Activated CD4-positive, alpha-beta T cell treated with anti-CD3 and anti-CD28 coated beads for 4 hours (primary cell): Measurements from ENCODE around the gene POLR2J2.
"Not testable (repeated sequence)": the region's sequence is repeated elsewhere in the genome, so short reads cannot be mapped to it uniquely, and the experiment has no call there.

Experiments
- DNase-seq, 2 donors: peaks; one replicate each; pipeline ENCODE4 v3.0.0-alpha.2; 2020

The POLR2J2 gene

GRCh38 chr7:102671166-102671955, at the start of gene POLR2J2:
Gene POLR2J2, minus strand, starts transcription at chr7:102671663. Its CDS starts 62 bp downstream, at chr7:102671601.
- not testable (repeated sequence) for DNase-seq

DNA sequence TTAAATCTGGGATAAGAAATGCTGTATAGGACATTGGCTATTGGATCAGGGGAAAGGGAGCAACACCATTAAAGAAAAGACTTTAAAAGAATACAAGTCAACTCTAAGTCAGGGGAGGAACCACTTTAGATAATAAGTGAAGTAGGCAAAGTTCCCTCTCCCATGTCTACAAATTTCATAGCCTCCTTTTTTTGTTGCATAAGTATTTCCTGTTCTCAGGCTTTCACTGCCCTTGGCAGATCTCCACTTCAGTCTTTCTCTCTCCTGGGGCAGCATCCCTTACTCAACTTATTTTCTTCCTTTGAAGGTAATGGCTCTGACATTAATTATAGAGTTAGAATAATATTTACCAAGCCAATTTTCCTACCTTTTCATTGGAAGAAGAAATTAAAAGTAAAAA, 47.0 kb upstream of the POLR2J2 start:
- not testable (repeated sequence) for DNase-seq

- DNase-seq, result not testable (repeated sequence)
These were observed 44.3 kb upstream of the POLR2J2 start for GRCh38 chr7:102715718-102716117.

DNA sequence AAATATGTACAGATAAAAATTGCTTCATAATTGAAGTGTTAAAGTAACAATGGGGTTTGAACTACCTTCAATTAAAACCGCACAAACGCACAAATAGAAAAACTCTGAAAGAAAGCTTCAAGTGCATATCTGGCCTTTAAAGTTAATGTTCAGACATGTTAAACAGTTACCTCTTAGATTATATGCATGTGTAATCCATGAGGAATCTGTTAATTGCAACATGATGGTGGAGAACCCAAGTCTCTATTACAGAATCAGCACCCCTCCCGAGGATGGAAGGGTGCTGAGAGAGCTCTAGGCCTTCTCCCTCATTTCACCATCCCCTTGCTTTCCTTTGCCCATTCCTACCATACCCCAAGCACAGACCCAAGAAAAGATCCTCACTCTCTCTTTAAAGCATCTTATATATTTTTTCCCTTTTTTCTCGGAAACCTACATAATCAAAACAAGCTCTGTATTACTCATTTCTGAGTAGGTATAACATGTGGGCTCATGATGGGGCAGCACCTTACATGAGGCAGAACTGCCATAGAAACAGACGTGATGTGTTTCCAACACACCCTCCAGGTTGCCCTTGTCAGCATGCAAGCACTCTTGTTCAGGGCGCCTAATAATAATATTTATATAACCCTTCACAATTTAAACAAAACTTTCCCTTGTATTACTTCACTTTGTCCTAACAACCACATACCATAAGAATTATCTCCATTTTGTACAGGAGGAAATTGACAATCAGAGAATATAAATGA, 43.5 kb upstream of the POLR2J2 start:
- DNase-seq, result not testable (repeated sequence)

DNA sequence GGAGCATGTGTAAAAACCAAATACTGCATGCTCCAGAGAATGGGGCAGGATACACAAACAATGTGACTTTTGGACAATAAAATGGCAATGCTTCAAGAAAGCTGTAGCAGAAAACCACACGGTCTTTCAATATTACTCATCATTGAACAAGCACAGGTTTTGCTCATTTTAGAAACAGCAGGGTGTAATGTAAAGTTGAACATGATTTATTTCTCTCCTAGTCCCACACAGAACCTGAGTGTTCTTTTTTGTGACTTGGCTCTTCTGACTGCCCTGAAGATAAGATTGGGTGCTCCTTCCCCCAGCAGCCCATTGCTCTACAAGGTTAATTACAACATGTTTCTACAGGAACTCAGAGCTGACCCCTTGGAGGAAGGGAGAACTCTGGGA, 42.2 kb upstream of the POLR2J2 start:
- not testable (repeated sequence) for DNase-seq

- DNase-seq, result not testable (repeated sequence)
These were observed 41.7 kb upstream of the POLR2J2 start for GRCh38 chr7:102713011-102713690.

DNA sequence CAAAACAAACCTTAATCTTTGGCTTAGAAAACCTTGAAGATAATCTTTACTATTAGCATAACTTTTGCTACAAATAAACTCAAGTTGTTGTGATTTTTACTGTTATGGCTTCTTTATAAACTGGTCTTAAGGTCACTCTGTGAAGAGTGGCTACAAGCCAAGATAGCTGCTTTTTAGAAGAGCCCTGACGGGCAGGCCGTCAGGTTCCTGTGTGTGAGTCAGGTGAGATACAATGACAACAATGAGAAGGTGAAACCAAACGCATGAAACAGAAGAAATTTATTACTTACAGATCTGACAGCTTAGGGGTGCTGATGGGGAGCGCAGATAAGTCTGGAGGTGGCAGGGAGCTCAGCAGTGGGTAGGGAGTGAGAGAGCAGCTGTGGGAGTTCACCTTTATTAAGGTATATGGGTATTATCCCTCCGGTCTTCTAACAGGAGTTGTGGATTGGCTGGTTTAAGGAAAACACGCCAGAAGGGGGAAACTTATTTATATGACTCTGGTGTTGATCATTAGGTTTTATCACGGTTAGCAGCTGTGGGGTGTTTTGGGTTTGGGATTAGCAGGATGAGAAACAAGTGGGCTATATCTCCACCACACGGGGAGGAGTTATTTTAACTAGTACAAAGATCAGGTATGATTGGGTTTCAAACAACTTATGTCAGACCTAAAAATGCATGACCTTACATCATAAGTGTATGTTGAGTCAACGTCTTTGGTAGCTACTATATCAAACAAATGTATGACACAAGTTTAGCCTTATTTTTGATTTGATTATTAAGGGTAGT, 27.7 kb upstream of the POLR2J2 start:
- DNase-seq, result not testable (repeated sequence)

- DNase-seq, result not testable (repeated sequence)
These were observed 26.4 kb upstream of the POLR2J2 start for GRCh38 chr7:102697642-102698512.

GRCh38 chr7:102696009-102696408, 24.5 kb upstream of the POLR2J2 start:
- not testable (repeated sequence) for DNase-seq

DNA sequence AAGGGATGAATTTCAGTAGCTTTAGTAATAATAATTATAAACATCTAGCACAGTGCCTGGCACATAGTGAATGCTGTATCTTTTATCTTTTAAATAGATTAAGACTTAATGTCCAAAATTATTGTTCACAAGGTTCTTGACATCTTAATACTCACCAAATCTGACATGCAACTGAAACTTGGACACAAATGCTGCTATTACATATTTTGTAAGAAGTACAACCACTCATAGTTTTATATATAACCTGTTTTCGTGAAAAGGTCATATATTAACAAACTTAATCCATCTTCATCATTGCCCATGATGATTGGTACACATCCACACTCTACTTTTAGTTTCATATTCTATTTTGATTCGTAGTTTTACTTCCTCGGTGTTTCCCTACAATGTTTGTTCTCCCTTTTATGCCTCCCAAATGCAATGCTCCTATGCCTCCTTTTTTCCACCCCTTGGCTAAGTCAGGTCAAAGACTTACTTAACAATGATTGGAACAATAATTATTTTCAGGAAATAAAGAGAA, 23.6 kb upstream of the POLR2J2 start:
- not testable (repeated sequence) for DNase-seq

- not testable (repeated sequence) for DNase-seq
These were observed 22.5 kb upstream of the POLR2J2 start for GRCh38 chr7:102694008-102694407.

DNA sequence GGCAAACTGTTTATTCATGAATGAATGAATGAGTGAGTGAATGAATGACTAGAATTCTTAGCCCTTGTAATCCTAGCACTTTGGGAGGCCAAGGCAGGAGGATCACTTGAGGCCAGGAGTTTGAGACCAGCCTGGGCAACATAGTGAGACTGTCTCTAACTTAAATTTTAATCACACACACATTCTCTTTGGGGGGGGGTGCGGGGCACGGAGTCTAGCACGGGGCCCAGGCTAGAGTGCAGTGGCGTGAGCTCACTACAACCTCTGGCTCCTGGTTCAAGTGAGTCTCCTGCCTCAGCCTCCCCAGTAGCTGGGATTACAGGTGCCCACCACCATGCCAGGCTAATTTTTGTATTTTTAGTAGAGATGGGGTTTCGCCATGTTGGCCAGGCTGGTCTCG, 19.1 kb upstream of the POLR2J2 start:
- DNase-seq, result not testable (repeated sequence)

DNA sequence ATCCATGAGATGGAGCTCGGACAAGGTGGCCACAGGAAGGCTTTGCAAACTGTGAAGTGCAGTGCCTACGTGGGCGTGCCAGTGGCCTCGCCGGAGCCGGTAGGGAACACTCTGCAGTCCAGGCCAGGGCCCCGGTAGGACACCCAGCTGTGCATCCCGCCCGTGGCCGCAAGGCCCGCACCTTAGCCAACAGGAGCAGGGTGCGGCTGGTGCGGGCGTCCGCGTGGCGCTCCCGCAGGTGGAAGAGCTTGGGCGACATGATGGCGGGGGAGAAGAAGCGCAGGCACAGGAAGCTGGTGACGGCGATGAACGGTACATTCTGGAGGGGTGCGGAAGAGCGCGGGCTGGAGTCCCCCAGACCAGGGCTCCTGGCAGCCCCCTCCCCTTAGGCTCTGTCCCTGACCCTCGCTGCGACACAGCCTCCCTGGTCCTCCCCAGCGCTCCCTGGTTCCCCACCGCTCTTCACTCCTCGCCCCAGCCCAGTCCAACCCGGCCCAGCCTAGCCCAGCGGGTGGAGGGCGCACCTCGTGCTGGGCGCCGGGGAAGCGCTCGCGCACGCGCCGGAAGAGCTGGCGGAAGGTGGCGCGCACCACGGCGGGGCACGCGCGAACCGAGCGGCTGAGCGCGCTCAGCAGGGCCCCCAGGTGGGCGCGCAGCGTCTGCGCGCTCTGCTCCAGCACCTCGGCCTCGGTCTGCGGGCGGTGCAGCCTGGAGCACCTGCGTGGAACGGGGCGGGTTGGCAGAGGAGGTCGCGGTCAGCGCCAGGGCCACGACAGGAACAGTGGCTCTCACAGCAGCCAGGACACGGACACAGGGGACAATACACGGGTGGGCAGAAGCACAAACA, 18.2 kb upstream of the POLR2J2 start:
- DNase-seq, result not testable (repeated sequence)

GRCh38 chr7:102688299-102689036, 17.0 kb upstream of the POLR2J2 start:
- DNase-seq, result not testable (repeated sequence)

- not testable (repeated sequence) for DNase-seq
These were observed 11.1 kb upstream of the POLR2J2 start for GRCh38 chr7:102682560-102682959.

- not testable (repeated sequence) for DNase-seq
These were observed 9.3 kb upstream of the POLR2J2 start for GRCh38 chr7:102680780-102681179.

GRCh38 chr7:102675545-102675944, 4.1 kb upstream of the POLR2J2 start:
- DNase-seq, result not testable (repeated sequence)

GRCh38 chr7:102673447-102674067, 2.1 kb upstream of the POLR2J2 start:
- not testable (repeated sequence) for DNase-seq

- not testable (repeated sequence) for DNase-seq
These were observed 469 bp upstream of the POLR2J2 start for GRCh38 chr7:102671956-102672307.
